Smooth muscle cell (in vitro differentiated cells): ENCODE measurements around the gene FOXE1. TPM values are rescaled to one million over a fixed set of nuclear protein-coding genes. Genes with fewer than 3 reads are reported as not detected.

Experiments used
- DNase-seq: peaks from one replicate; lab custom pipeline; 2025; ENCODE audit not compliant: unreplicated experiment; lab: John Stamatoyannopoulos, UW
- H2AFZ ChIP-seq: fragments of 200-600 bp; sonication (generic); 2 replicates; pipeline ENCODE4 v1.6.0; 2016; ENCODE audit warnings: antibody characterized with exemption, low read depth, mild to moderate bottlenecking
- H3F3A ChIP-seq: fragments of 200-600 bp; sonication (generic); 2 replicates; pipeline ENCODE4 v1.6.0; 2017; ENCODE audit warnings: antibody characterized with exemption, low read depth
- H3K27ac ChIP-seq: fragments of 200-600 bp; sonication (generic); 2 replicates; pipeline ENCODE4 v1.5.1; 2016; ENCODE audit warnings: low read depth, mild to moderate bottlenecking
- H3K27me3 ChIP-seq: fragments of 200-600 bp; sonication (generic); 2 replicates; pipeline ENCODE4 v1.6.1; 2016; ENCODE audit warnings: low read depth, mild to moderate bottlenecking
- H3K36me3 ChIP-seq: fragments of 200-600 bp; sonication (generic); 2 replicates; pipeline ENCODE4 v1.5.1; 2016; ENCODE audit warnings: low read depth
- H3K4me1 ChIP-seq: fragments of 200-600 bp; sonication (generic); 2 replicates; pipeline ENCODE4 v1.5.1; 2016; ENCODE audit warnings: low read depth
- H3K4me2 ChIP-seq: fragments of 200-600 bp; sonication (generic); 2 replicates; pipeline ENCODE4 v1.6.0; 2016; ENCODE audit warnings: mild to moderate bottlenecking
- H3K4me3 ChIP-seq: fragments of 200-600 bp; sonication (generic); 2 replicates; pipeline ENCODE4 v1.5.1; 2016; ENCODE audit warnings: mild to moderate bottlenecking
- H3K79me2 ChIP-seq: fragments of 200-600 bp; sonication (generic); 2 replicates; pipeline ENCODE4 v1.6.0; 2016; ENCODE audit warnings: low read depth, mild to moderate bottlenecking
- H3K9ac ChIP-seq: fragments of 200-600 bp; sonication (generic); 2 replicates; pipeline ENCODE4 v1.6.0; 2016; ENCODE audit warnings: low read depth
- H3K9me3 ChIP-seq: fragments of 200-600 bp; sonication (generic); replicated peaks from 2 replicates; pipeline ENCODE4 v1.5.1; 2016; ENCODE audit warnings: low read depth
- H4K20me1 ChIP-seq: fragments of 200-600 bp; sonication (generic); 2 replicates; pipeline ENCODE4 v1.6.0; 2016; ENCODE audit warnings: low read depth
- CTCF ChIP-seq: fragments of 200-600 bp; sonication (generic); IDR thresholded peaks from 2 replicates; pipeline ENCODE4 v1.5.1; 2017; ENCODE audit warnings: borderline replicate concordance, mild to moderate bottlenecking, antibody characterized with exemption; ENCODE audit not compliant: insufficient read depth, poor library complexity, severe bottlenecking
- WGBS: methylation state at CpG from one replicate; pipeline ENCODE4 v1.1.7; 2016; ENCODE audit warnings: low lambda C conversion rate; 5-methylcytosine and 5-hydroxymethylcytosine counted together
- polyA plus RNA-seq: library from polyadenylated mRNA; unstranded; fragments of >200 nt; fragmentation: Nextera tagmentation; extraction: Ambion mirVana; gene quantifications from 2 replicates; pipeline ENCODE4 v1.2.1, GENCODE V29; 2016
- total RNA-seq: library from RNA; depleted of rRNA; stranded (reverse); fragments of >200 nt; gene quantifications from 2 replicates; pipeline ENCODE4 v1.2.3, GENCODE V29; 2014

FOXE1 gene
- total and polyA plus RNA-seq, 2 experiments from 2014 or later: not detected

- Histone ChIP-seq H3K79me2 (no peaks in the 10 kb centered on the region), H3F3A (no peaks in the 10 kb centered on the region), H3K4me1 (no peaks in the 10 kb centered on the region), H3K9ac (no peak overlapping the region), H2AFZ (no peak overlapping the region), H3K4me3 (no peak overlapping the region), H3K27me3 (peaks cover 53% of the 10 kb centered on the region), H3K27ac (no peak overlapping the region), H3K9me3 (peaks cover 2% of the 10 kb centered on the region), H4K20me1 (no peaks in the 10 kb centered on the region), H3K36me3 (no peaks in the 10 kb centered on the region), H3K4me2 (no peak overlapping the region)
- 76% methylated on average over 1 of the region's 1 CpG for WGBS
- no peak for DNase-seq
- no peak for TF ChIP-seq CTCF
Measured at GRCh38 chr9:97864396-97864795, 11.4 kb downstream of the FOXE1 start.

GRCh38 chr9:97866300-97866699, 13.3 kb downstream of the FOXE1 start:
- H3F3A ChIP-seq: no peaks in the 10 kb centered on the region
- no peaks in the 10 kb centered on the region for H3K79me2 ChIP-seq
- H3K4me1 ChIP-seq: no peaks in the 10 kb centered on the region
- no peak overlapping the region for H3K27ac ChIP-seq
- H3K9me3 ChIP-seq: peaks cover 2% of the 10 kb centered on the region
- H2AFZ ChIP-seq: no peak overlapping the region
- no peak for TF ChIP-seq CTCF
- H3K9ac ChIP-seq: no peak overlapping the region
- H3K4me3 ChIP-seq: no peak overlapping the region
- H3K27me3 ChIP-seq: peaks cover 34% of the 10 kb centered on the region
- 95% methylated on average over 1 of the region's 1 CpG for WGBS
- no peak overlapping the region for H3K4me2 ChIP-seq
- no peaks in the 10 kb centered on the region for H3K36me3 ChIP-seq
- DNase-seq: no peak
- H4K20me1 ChIP-seq: no peaks in the 10 kb centered on the region

- Histone ChIP-seq H3K4me2 (no peak overlapping the region), H3K36me3 (no peaks in the 10 kb centered on the region), H3K9me3 (peaks cover 2% of the 10 kb centered on the region), H3K4me1 (no peaks in the 10 kb centered on the region), H3K9ac (no peak overlapping the region), H3K27ac (no peak overlapping the region), H3F3A (no peaks in the 10 kb centered on the region), H3K4me3 (no peak overlapping the region), H4K20me1 (no peaks in the 10 kb centered on the region), H2AFZ (no peak overlapping the region), H3K27me3 (peaks cover 28% of the 10 kb centered on the region), H3K79me2 (no peaks in the 10 kb centered on the region)
- DNase-seq: no peak
- TF ChIP-seq CTCF: no peak
Measured at GRCh38 chr9:97866848-97867247, 13.8 kb downstream of the FOXE1 start.

- Histone ChIP-seq H2AFZ (no peak overlapping the region), H3K9ac (no peak overlapping the region), H3K27me3 (peaks cover 12% of the 10 kb centered on the region), H3K4me2 (no peak overlapping the region), H4K20me1 (no peaks in the 10 kb centered on the region), H3K4me3 (no peak overlapping the region), H3K4me1 (no peaks in the 10 kb centered on the region), H3K79me2 (no peaks in the 10 kb centered on the region), H3K27ac (no peak overlapping the region), H3K9me3 (peaks cover 2% of the 10 kb centered on the region), H3K36me3 (no peaks in the 10 kb centered on the region), H3F3A (no peaks in the 10 kb centered on the region)
- DNase-seq: no peak
- TF ChIP-seq CTCF: no peak
- 74% methylated on average over 3 of the region's 3 CpGs for WGBS
Measured at GRCh38 chr9:97868859-97869258, 15.8 kb downstream of the FOXE1 start.
